Chondrocyte (in vitro differentiated cells): ENCODE data around the gene DSCAML1. TPM values are rescaled to one million over a fixed set of nuclear protein-coding genes. Genes with fewer than 3 reads are reported as not detected.

ENCODE experiments used
- DNase-seq: peaks from one replicate; pipeline ENCODE4 v3.0.0; 2021; ENCODE audit warnings: mixed read lengths, low spot score
- H3K27ac Mint-ChIP-seq: one replicate; pipeline ENCODE4 v1.8.0; 2021; ENCODE audit warnings: mild to moderate bottlenecking, moderate library complexity, mixed read lengths; ENCODE audit not compliant: unreplicated experiment
- H3K27me3 Mint-ChIP-seq: 2 replicates; pipeline ENCODE4 v1.8.0; 2021; ENCODE audit warnings: low read depth, mixed read lengths
- H3K36me3 Mint-ChIP-seq: 2 replicates; pipeline ENCODE4 v1.8.0; 2021; ENCODE audit warnings: low read depth, mixed read lengths
- H3K4me1 Mint-ChIP-seq: 2 replicates; pipeline ENCODE4 v1.8.0; 2021; ENCODE audit warnings: low read depth, mild to moderate bottlenecking, mixed read lengths
- H3K4me3 Mint-ChIP-seq: one replicate; pipeline ENCODE4 v1.8.0; 2021; ENCODE audit warnings: mild to moderate bottlenecking, moderate library complexity, mixed read lengths; ENCODE audit not compliant: unreplicated experiment
- H3K9me3 Mint-ChIP-seq: 2 replicates; pipeline ENCODE4 v1.8.0; 2021; ENCODE audit warnings: low read depth, mixed read lengths
- CTCF ChIP-seq: fragments of 200-600 bp; sonication (generic); IDR thresholded peaks from 2 replicates; pipeline ENCODE4 v1.5.0; 2021; ENCODE audit warnings: antibody characterized with exemption, mild to moderate bottlenecking, moderate library complexity
- total RNA-seq: library from RNA; stranded (reverse); gene quantifications from 3 replicates; pipeline ENCODE4 v1.2.1, GENCODE V29; 2021

The DSCAML1 gene
- total RNA-seq, 1 donor from 2014 or later = not detected

GRCh38 chr11:117759305-117759704, 37.7 kb downstream of the DSCAML1 start:
- no peak for TF ChIP-seq CTCF
- Mint-ChIP-seq H3K27ac (no peak overlapping the region), H3K4me3 (no peak overlapping the region), H3K9me3 (no peaks in the 10 kb centered on the region), H3K27me3 (peaks cover 49% of the 10 kb centered on the region), H3K36me3 (no peaks in the 10 kb centered on the region), H3K4me1 (no peaks in the 10 kb centered on the region)
- DNase-seq = no peak

- Mint-ChIP-seq H3K27me3 (peaks cover 37% of the 10 kb centered on the region), H3K4me1 (no peaks in the 10 kb centered on the region), H3K9me3 (no peaks in the 10 kb centered on the region), H3K4me3 (no peak overlapping the region), H3K36me3 (no peaks in the 10 kb centered on the region), H3K27ac (no peak overlapping the region)
- DNase-seq = no peak
- no peak for TF ChIP-seq CTCF
These were observed 43.0 kb downstream of the DSCAML1 start for GRCh38 chr11:117754030-117754429.

GRCh38 chr11:117752721-117753237, 44.2 kb downstream of the DSCAML1 start:
- Mint-ChIP-seq H3K4me1 (no peaks in the 10 kb centered on the region), H3K4me3 (no peak overlapping the region), H3K36me3 (no peaks in the 10 kb centered on the region), H3K27me3 (peaks cover 42% of the 10 kb centered on the region), H3K27ac (no peak overlapping the region), H3K9me3 (no peaks in the 10 kb centered on the region)
- no peak for DNase-seq
- no peak for TF ChIP-seq CTCF

- Mint-ChIP-seq H3K27me3 (peaks cover 40% of the 10 kb centered on the region), H3K9me3 (no peaks in the 10 kb centered on the region), H3K36me3 (no peaks in the 10 kb centered on the region), H3K27ac (no peak overlapping the region), H3K4me3 (no peak overlapping the region), H3K4me1 (no peaks in the 10 kb centered on the region)
- DNase-seq = no peak
- no peak for TF ChIP-seq CTCF
These were observed 44.9 kb downstream of the DSCAML1 start for GRCh38 chr11:117752071-117752470.

GRCh38 chr11:117750916-117751662, 45.9 kb downstream of the DSCAML1 start:
- no peak for DNase-seq
- Mint-ChIP-seq H3K9me3 (no peaks in the 10 kb centered on the region), H3K4me3 (no peak overlapping the region), H3K4me1 (no peaks in the 10 kb centered on the region), H3K27ac (no peak overlapping the region), H3K36me3 (no peaks in the 10 kb centered on the region), H3K27me3 (peaks cover 34% of the 10 kb centered on the region)
- TF ChIP-seq CTCF = no peak
